H1 (cell line): ENCODE results near the gene DRD2. TPM values are rescaled to one million over a fixed set of nuclear protein-coding genes. Genes with fewer than 3 reads are reported as not detected.

ENCODE experiments used
- CTCF ChIA-PET: fragments of 300-600 bp; sonication (Branson Sonifier 250); formaldehyde crosslinking; loops from one replicate; lab custom pipeline; 2021; ENCODE audit not compliant: partially characterized antibody; lab: Charles Lee
- POLR2A ChIA-PET: fragments of 300-600 bp; sonication (Branson Sonifier 250); formaldehyde crosslinking; loops from one replicate; lab custom pipeline; 2021; ENCODE audit warnings: inconsistent platforms; ENCODE audit not compliant: partially characterized antibody; lab: Charles Lee
- DNase-seq, 2 experiments: peaks; one replicate each; pipeline versions ENCODE4 v3.0.0 to v3.0.0-alpha.2; 2010 to 2022; ENCODE audit warnings: low spot score in 2 of 2, low read depth in 1 of 2, mixed read lengths in 1 of 2
- FAIRE-seq: peaks from 2 replicates; lab custom pipeline; 2011; peaks lifted over from hg19 to GRCh38; lab: Jason Lieb, UNC
- H2AFZ ChIP-seq: 2 replicates; pipeline ENCODE4 v1.8.1; 2012; ENCODE audit warnings: low read length, inconsistent platforms
- H2AK5ac ChIP-seq: 2 replicates; pipeline ENCODE4 v1.6.1; 2013; ENCODE audit warnings: low read depth, low read length
- H2BK120ac ChIP-seq: replicated peaks from 2 replicates; pipeline ENCODE3; 2013; ENCODE audit warnings: low read depth, low read length, inconsistent platforms
- H2BK12ac ChIP-seq: 2 replicates; pipeline ENCODE4 v1.6.1; 2013; ENCODE audit warnings: low read depth, low read length
- H2BK15ac ChIP-seq: 2 replicates; pipeline ENCODE4 v1.6.1; 2013; ENCODE audit warnings: low read length
- H2BK20ac ChIP-seq: 2 replicates; pipeline ENCODE4 v1.6.1; 2013; ENCODE audit warnings: low read length
- H2BK5ac ChIP-seq: 2 replicates; pipeline ENCODE4 v1.6.1; 2013; ENCODE audit warnings: low read depth, low read length
- H3K14ac ChIP-seq: 2 replicates; pipeline ENCODE4 v1.6.1; 2013; ENCODE audit warnings: inconsistent platforms; ENCODE audit not compliant: insufficient read length
- H3K18ac ChIP-seq: 2 replicates; pipeline ENCODE4 v1.6.1; 2013; ENCODE audit warnings: low read length; ENCODE audit errors: extremely low read depth
- H3K23ac ChIP-seq: 2 replicates; pipeline ENCODE4 v1.6.1; 2013; ENCODE audit warnings: inconsistent platforms; ENCODE audit not compliant: insufficient read length
- H3K23me2 ChIP-seq: 2 replicates; pipeline ENCODE4 v1.6.1; 2013; ENCODE audit warnings: low read depth, low read length
- H3K27ac ChIP-seq: 2 replicates; pipeline ENCODE4 v1.6.1; 2011; ENCODE audit warnings: low read depth, low read length, inconsistent platforms
- H3K27me3 ChIP-seq, 4 experiments: replicated peaks in 1 of 4; 1 replicate in 1 of 4; 2 replicates in 3 of 4; pipeline versions ENCODE4 v1.6.1 to v1.8.1; 2011 to 2013; ENCODE audit warnings: low read length in 3 of 4, mild to moderate bottlenecking in 3 of 4, inconsistent platforms in 2 of 4, mixed read lengths in 2 of 4, moderate library complexity in 1 of 4; ENCODE audit not compliant: control insufficient read depth in 3 of 4, insufficient read depth in 3 of 4; ENCODE audit errors: extremely low read depth in 1 of 4
- H3K36me3 ChIP-seq, 4 experiments: 2 replicates each; pipeline versions ENCODE4 v1.6.1 to v1.8.1; 2011 to 2013; ENCODE audit warnings: mild to moderate bottlenecking in 4 of 4, low read length in 3 of 4, moderate library complexity in 2 of 4, control low read depth in 1 of 4, inconsistent platforms in 1 of 4; ENCODE audit not compliant: insufficient read depth in 4 of 4, control insufficient read depth in 2 of 4
- H3K4ac ChIP-seq: replicated peaks from 2 replicates; pipeline ENCODE3; 2013; ENCODE audit warnings: low read length, low read depth, mixed read lengths, inconsistent platforms; ENCODE audit not compliant: insufficient read length
- H3K4me1 ChIP-seq, 4 experiments: replicated peaks in 1 of 4; 1 replicate in 1 of 4; 2 replicates in 3 of 4; pipeline versions ENCODE4 v1.6.1 to v1.8.1; 2011 to 2013; ENCODE audit warnings: low read length in 3 of 4, inconsistent platforms in 2 of 4, mixed read lengths in 1 of 4; ENCODE audit not compliant: insufficient read depth in 4 of 4, control insufficient read depth in 3 of 4
- H3K4me2 ChIP-seq, 2 experiments: 2 replicates each; pipeline versions ENCODE4 v1.6.1 to v1.8.1; 2011 to 2013; ENCODE audit warnings: low read depth in 2 of 2, low read length in 2 of 2, control low read depth in 1 of 2, inconsistent platforms in 1 of 2, mild to moderate bottlenecking in 1 of 2; ENCODE audit not compliant: insufficient read depth in 1 of 2
- H3K4me3 ChIP-seq, 4 experiments: fragments of 200-600, 300-600 bp in 1 of 4; sonication (generic), shearing (Covaris generic), sonication (Bioruptor Twin) in 1 of 4; 2 replicates each; pipeline versions ENCODE4 v1.5.1 to v1.8.1; 2011 to 2016; ENCODE audit warnings: low read length in 4 of 4, low read depth in 3 of 4, control low read depth in 2 of 4, inconsistent platforms in 2 of 4, mild to moderate bottlenecking in 2 of 4, mixed read lengths in 1 of 4, moderate library complexity in 1 of 4; ENCODE audit not compliant: insufficient read depth in 2 of 4; ENCODE audit errors: extremely low read depth in 1 of 4
- H3K56ac ChIP-seq: replicated peaks from 2 replicates; pipeline ENCODE3; 2013; ENCODE audit warnings: low read depth, mild to moderate bottlenecking, mixed read lengths, low read length, inconsistent platforms; ENCODE audit not compliant: insufficient read length
- H3K79me1 ChIP-seq: 2 replicates; pipeline ENCODE4 v1.6.1; 2013; ENCODE audit warnings: low read depth, low read length, control low read depth
- H3K79me2 ChIP-seq, 2 experiments: 2 replicates each; pipeline versions ENCODE4 v1.6.1 to v1.8.1; 2012 to 2013; ENCODE audit warnings: low read length in 2 of 2, mild to moderate bottlenecking in 2 of 2, inconsistent platforms in 1 of 2; ENCODE audit not compliant: insufficient read depth in 2 of 2, control insufficient read depth in 1 of 2
- H3K9ac ChIP-seq, 4 experiments: replicated peaks in 1 of 4; 1 replicate in 1 of 4; 2 replicates in 3 of 4; pipeline versions ENCODE4 v1.6.1 to v1.8.1; 2011 to 2013; ENCODE audit warnings: low read depth in 3 of 4, low read length in 3 of 4, control low read depth in 2 of 4, mild to moderate bottlenecking in 2 of 4, moderate library complexity in 2 of 4, inconsistent platforms in 1 of 4; ENCODE audit errors: extremely low read depth in 1 of 4
- H3K9me3 ChIP-seq, 2 experiments: 2 replicates each; pipeline versions ENCODE4 v1.6.1 to v1.8.1; 2012 to 2013; ENCODE audit warnings: mild to moderate bottlenecking in 2 of 2, moderate library complexity in 2 of 2, control low read depth in 1 of 2, inconsistent platforms in 1 of 2, low read depth in 1 of 2, low read length in 1 of 2, mixed read lengths in 1 of 2; ENCODE audit not compliant: insufficient read depth in 2 of 2
- H4K20me1 ChIP-seq, 2 experiments: replicated peaks in 1 of 2; 2 replicates each; pipeline versions ENCODE3 to v1.8.1; 2011 to 2013; ENCODE audit warnings: inconsistent platforms in 2 of 2, low read length in 2 of 2, mild to moderate bottlenecking in 1 of 2; ENCODE audit not compliant: insufficient read depth in 2 of 2, control insufficient read depth in 1 of 2
- H4K5ac ChIP-seq: 2 replicates; pipeline ENCODE4 v1.6.1; 2013; ENCODE audit warnings: low read length, low read depth, mixed read lengths, inconsistent platforms; ENCODE audit not compliant: insufficient read length
- H4K8ac ChIP-seq: 2 replicates; pipeline ENCODE4 v1.8.0; 2013; ENCODE audit warnings: mild to moderate bottlenecking, moderate library complexity, low read length, inconsistent platforms; ENCODE audit not compliant: insufficient read depth; ENCODE audit errors: extremely low read depth
- H4K91ac ChIP-seq: replicated peaks from 2 replicates; pipeline ENCODE3; 2013; ENCODE audit warnings: low read length, mixed read lengths, inconsistent platforms; ENCODE audit not compliant: insufficient read length
- CEBPB ChIP-seq: IDR thresholded peaks from 2 replicates; pipeline ENCODE4 v1.6.1; 2012; ENCODE audit warnings: low read depth, low read length
- CHD1 ChIP-seq: IDR thresholded peaks from 2 replicates; pipeline ENCODE4 v1.6.1; 2012; ENCODE audit warnings: low read depth, low read length, improper control_type of control experiment
- HDAC6 ChIP-seq: IDR thresholded peaks from one replicate; pipeline ENCODE4 v1.7.1; 2012; ENCODE audit warnings: low read depth, mild to moderate bottlenecking, inconsistent platforms, low read length, moderate library complexity
- SIX5 ChIP-seq: IDR thresholded peaks from 2 replicates; pipeline ENCODE4 v1.6.1; 2011; ENCODE audit warnings: mild to moderate bottlenecking, low read depth, low read length
- SUZ12 ChIP-seq: fragments of 200-600 bp; sonication (generic); IDR thresholded peaks from 2 replicates; pipeline ENCODE4 v1.6.1; 2012; ENCODE audit warnings: mild to moderate bottlenecking, inconsistent platforms, low read length, moderate library complexity, mixed read lengths
- ZNF274 ChIP-seq: IDR thresholded peaks from 2 replicates; pipeline ENCODE4 v1.7.0; 2012; ENCODE audit warnings: low read length, borderline replicate concordance; ENCODE audit errors: extremely low read depth
- WGBS, 2 experiments: shearing (Covaris generic) in 1 of 2; methylation state at CpG; one replicate each; pipeline versions ENCODE4 v1.1.6 to v1.1.7; 2013 to 2015; ENCODE audit warnings: low lambda C conversion rate in 2 of 2, mixed read lengths in 2 of 2, inconsistent platforms in 1 of 2, low coverage in 1 of 2, missing lambda C conversion rate in 1 of 2; ENCODE audit not compliant: insufficient replicate concordance in 2 of 2, insufficient coverage in 1 of 2, insufficient read length in 1 of 2; ENCODE audit errors: extremely low coverage in 1 of 2, missing lambda C conversion rate in 1 of 2; 5-methylcytosine and 5-hydroxymethylcytosine counted together
- polyA plus RNA-seq, 7 experiments: library from polyadenylated mRNA; depleted of rRNA in 3 of 7; stranded (reverse) in 5 of 7; unstranded in 2 of 7; fragments of >200 nt in 5 of 7; fragments of 200-250 nt in 2 of 7; gene quantifications; 1 replicate in 5 of 7; 2 replicates in 1 of 7; 4 replicates in 1 of 7; pipeline versions ENCODE4 v1.2.1 to v1.2.3, GENCODE V29; 2011 to 2013; ENCODE audit warnings: missing spikeins in 2 of 7, mixed read lengths in 2 of 7
- total RNA-seq: library from RNA; stranded (reverse); fragmentation: NEBNext Ultra II Directional; extraction: Animal tissue kit (Norgen Biotek cat#: 25700); gene quantifications from 2 replicates; pipeline ENCODE4 v1.2.1, GENCODE V29; 2021

The DRD2 gene
- total and polyA plus RNA-seq, 2 of the 8 experiments (the other 6 are each of a cell fraction or from before 2014, with no cell fraction given) = 0.26 to 0.41 TPM

- Histone ChIP-seq H2AK5ac (no peak overlapping the region), H2BK12ac (no peak overlapping the region)
- FAIRE-seq = no peak
- TF ChIP-seq ZNF274 (no peak), HDAC6 (no peak), SUZ12 (no peak), SIX5 (no peak), CEBPB (no peak), CHD1 (no peak)
Measured at GRCh38 chr11:113436672-113437252, 38.4 kb downstream of the DRD2 start.

More at GRCh38 chr11:113436672-113437252, 38.4 kb downstream of the DRD2 start:
- Histone ChIP-seq H3K56ac (no peak overlapping the region), H2BK20ac (no peak overlapping the region), H4K8ac (no peak overlapping the region), H3K9ac (no peak overlapping the region), H4K20me1 (no peaks in the 10 kb centered on the region), H3K27me3 (no peaks in the 10 kb centered on the region; a peak in 1 of 7 replicates), H2AFZ (no peak overlapping the region), H3K23ac (no peak overlapping the region), H2BK120ac (no peak overlapping the region), H3K4me2 (no peak overlapping the region), H4K91ac (no peak overlapping the region), H2BK15ac (no peak overlapping the region), H3K14ac (no peak overlapping the region), H3K18ac (no peak overlapping the region), H3K23me2 (no peaks in the 10 kb centered on the region), H3K27ac (no peak overlapping the region), H3K79me2 (no peaks in the 10 kb centered on the region), H4K5ac (no peak overlapping the region), H3K4ac (no peak overlapping the region), H3K79me1 (no peaks in the 10 kb centered on the region), H3K9me3 (no peaks in the 10 kb centered on the region), H3K36me3 (no peaks in the 10 kb centered on the region), H3K4me1 (peaks cover 0 to 7% (median 1%) of the 10 kb centered on the region in 4 experiments; a peak in 3 of 7 replicates), H3K4me3 (no peak overlapping the region), H2BK5ac (no peak overlapping the region)
- 75% methylated on average over 6 of the region's 6 CpGs; no CpG with 5 or more reads in 1 of the 2 experiments for WGBS, 2 experiments
- POLR2A ChIA-PET = no interaction called here
- no peak for DNase-seq
- CTCF ChIA-PET = no interaction called here
